Ovary (tissue), 3 donors: Measurements from ENCODE around the gene KIR3DL1.
"Not testable (repeated sequence)": the region's sequence is repeated elsewhere in the genome, so short reads cannot be mapped to it uniquely, and the experiment has no call there.

Experiments
- CTCF ChIP-seq, 3 donors: fragments of 450-650 bp in 2 of 3; fragments of 200-600 bp in 1 of 3; IDR thresholded peaks; one replicate each; pipeline versions ENCODE4 v1.5.1 to v1.8.0; 2016 to 2022; ENCODE audit warnings: antibody characterized with exemption in 3 of 3, mild to moderate bottlenecking in 1 of 3
- POLR2A ChIP-seq: fragments of 450-650 bp; IDR thresholded peaks from one replicate; pipeline ENCODE4 v1.6.1; 2017; ENCODE audit warnings: antibody characterized with exemption, mild to moderate bottlenecking, moderate library complexity
- donor health status: DM: no; HTN: no; CAD: no.

GRCh38 chr19:54770511-54770910 is 45.8 kb upstream of the KIR3DL1 start:
- TF ChIP-seq POLR2A; CTCF (IDR thresholded peaks at IDR 0.05): not testable (repeated sequence)
